ENCODE data around the gene RNASEH2B. TPM values are rescaled to one million over a fixed set of nuclear protein-coding genes. Genes with fewer than 3 reads are reported as not detected.

The RNASEH2B gene
- total and polyA plus RNA-seq, 2 of the 8 experiments (the other 6 are each of a cell fraction or from before 2014, with no cell fraction given) = 19.3 to 43.9 TPM

- H3K9me3 ChIP-seq (ENCODE audit: insufficient read depth in 2 of 2, low read depth in 1 of 2, low read length in 1 of 2) = no peaks in the 10 kb centered on the region
- H2BK5ac ChIP-seq (ENCODE audit: low read depth, low read length) = no peak overlapping the region
- H2BK120ac ChIP-seq (replicated peaks; ENCODE audit: low read depth, low read length) = no peak overlapping the region
- WGBS, 2 experiments (ENCODE audit: extremely low coverage in 1 of 2, insufficient coverage in 1 of 2, insufficient read length in 1 of 2, insufficient replicate concordance in 2 of 2, low coverage in 1 of 2, low lambda C conversion rate in 2 of 2, missing lambda C conversion rate in 1 of 2) = 88 to 100% methylated on average over 1 of the region's 1 CpG
- TF ChIP-seq BRCA1 (IDR thresholded peaks at IDR 0.05; ENCODE audit: low read depth, low read length) (no peak), EZH2 (IDR thresholded peaks at IDR 0.05; ENCODE audit: low read depth, low read length, severe bottlenecking) (no peak), EP300 (IDR thresholded peaks at IDR 0.05; ENCODE audit: borderline replicate concordance in 1 of 2, low read depth in 2 of 2, low read length in 2 of 2) (no peak), HDAC2 (IDR thresholded peaks at IDR 0.05; ENCODE audit: borderline replicate concordance in 1 of 2, low read depth in 2 of 2, low read length in 2 of 2) (no peak), CEBPB (IDR thresholded peaks at IDR 0.05; ENCODE audit: low read depth, low read length) (no peak), GTF2F1 (IDR thresholded peaks at IDR 0.05; ENCODE audit: borderline replicate concordance, low read depth, low read length) (no peak), POLR2A (IDR thresholded peaks at IDR 0.05; ENCODE audit: control extremely low read depth in 1 of 2, low read depth in 2 of 2, low read length in 2 of 2) (no peak), JUN (IDR thresholded peaks at IDR 0.05; ENCODE audit: low read depth, low read length) (no peak), RBBP5 (IDR thresholded peaks at IDR 0.05; ENCODE audit: borderline replicate concordance, low read depth, low read length) (no peak), CREB1 (IDR thresholded peaks at IDR 0.05) (no peak), SP4 (IDR thresholded peaks at IDR 0.05; ENCODE audit: low read length) (no peak), SIX5 (IDR thresholded peaks at IDR 0.05; ENCODE audit: low read depth, low read length) (no peak), SIN3A (conservative IDR thresholded peaks at IDR 0.05 in 1 of 2, IDR thresholded peaks at IDR 0.05 in 1 of 2; ENCODE audit: low read depth in 1 of 2, low read length in 2 of 2) (no peak)
- TF ChIP-seq, protein P1, sequence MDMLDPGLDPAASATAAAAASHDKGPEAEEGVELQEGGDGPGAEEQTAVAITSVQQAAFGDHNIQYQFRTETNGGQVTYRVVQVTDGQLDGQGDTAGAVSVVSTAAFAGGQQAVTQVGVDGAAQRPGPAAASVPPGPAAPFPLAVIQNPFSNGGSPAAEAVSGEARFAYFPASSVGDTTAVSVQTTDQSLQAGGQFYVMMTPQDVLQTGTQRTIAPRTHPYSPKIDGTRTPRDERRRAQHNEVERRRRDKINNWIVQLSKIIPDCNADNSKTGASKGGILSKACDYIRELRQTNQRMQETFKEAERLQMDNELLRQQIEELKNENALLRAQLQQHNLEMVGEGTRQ (IDR thresholded peaks at IDR 0.05; ENCODE audit: low read length) = no peak
- no peaks in the 10 kb centered on the region for H3K4me1 ChIP-seq (replicated peaks in 1 of 4; ENCODE audit: control insufficient read depth in 3 of 4, insufficient read depth in 4 of 4, low read length in 3 of 4)
- H3K23me2 ChIP-seq (ENCODE audit: low read depth, low read length) = no peaks in the 10 kb centered on the region; the same call in 1 of the 2 replicates
- H3K4me3 ChIP-seq (ENCODE audit: extremely low read depth in 1 of 4, insufficient read depth in 2 of 4, low read depth in 3 of 4, low read length in 4 of 4) = no peak overlapping the region
- no peaks in the 10 kb centered on the region for H3K79me1 ChIP-seq (ENCODE audit: low read depth, low read length)
- peaks cover 0 to 4% (median 0%) of the 10 kb centered on the region in 4 experiments; a peak in 3 of 8 replicates for H3K36me3 ChIP-seq (ENCODE audit: control insufficient read depth in 2 of 4, insufficient read depth in 4 of 4, low read length in 3 of 4)
- FAIRE-seq (no peak), DNase-seq (ENCODE audit: low read depth in 1 of 2, low spot score in 2 of 2) (no peak)
- no peak overlapping the region for H3K4me2 ChIP-seq (ENCODE audit: insufficient read depth in 1 of 2, low read depth in 2 of 2, low read length in 2 of 2)
- no peak overlapping the region for H4K5ac ChIP-seq (ENCODE audit: insufficient read length, low read depth, low read length)
- CTCF ChIA-PET (ENCODE audit: partially characterized antibody) = no interaction called here
- H4K8ac ChIP-seq (ENCODE audit: extremely low read depth, insufficient read depth, low read length) = no peak overlapping the region
- no peaks in the 10 kb centered on the region for H3K27me3 ChIP-seq (replicated peaks in 1 of 4; ENCODE audit: control insufficient read depth in 3 of 4, extremely low read depth in 1 of 4, insufficient read depth in 3 of 4, low read length in 3 of 4)
- H2BK20ac ChIP-seq (ENCODE audit: low read length) = no peak overlapping the region
- H4K91ac ChIP-seq (replicated peaks; ENCODE audit: insufficient read length, low read length) = no peak overlapping the region
- no peak overlapping the region for H2AFZ ChIP-seq (ENCODE audit: low read length)
- no peak overlapping the region for H2BK12ac ChIP-seq (ENCODE audit: low read depth, low read length)
- H3K18ac ChIP-seq (ENCODE audit: extremely low read depth, low read length) = no peak overlapping the region
- POLR2A ChIA-PET (ENCODE audit: partially characterized antibody) = no interaction called here
- peaks cover 0 to 2% of the 10 kb centered on the region in 2 experiments for H4K20me1 ChIP-seq (replicated peaks in 1 of 2; ENCODE audit: control insufficient read depth in 1 of 2, insufficient read depth in 2 of 2, low read length in 2 of 2)
- no peak overlapping the region for H3K27ac ChIP-seq (ENCODE audit: low read depth, low read length)
- H3K9ac ChIP-seq (replicated peaks in 1 of 4; ENCODE audit: extremely low read depth in 1 of 4, low read depth in 3 of 4, low read length in 3 of 4) = no peak overlapping the region
- H2AK5ac ChIP-seq (ENCODE audit: low read depth, low read length) = no peak overlapping the region
- H3K79me2 ChIP-seq (ENCODE audit: control insufficient read depth in 1 of 2, insufficient read depth in 2 of 2, low read length in 2 of 2) = no peaks in the 10 kb centered on the region
- no peak overlapping the region for H2BK15ac ChIP-seq (ENCODE audit: low read length)
- H3K23ac ChIP-seq (ENCODE audit: insufficient read length) = no peak overlapping the region
- H3K14ac ChIP-seq (ENCODE audit: insufficient read length) = no peak overlapping the region
- no peak overlapping the region for H3K4ac ChIP-seq (replicated peaks; ENCODE audit: insufficient read length, low read depth, low read length)
- H3K56ac ChIP-seq (replicated peaks; ENCODE audit: insufficient read length, low read depth, low read length) = no peak overlapping the region
Measured at GRCh38 chr13:50948601-50949000, 39.0 kb downstream of the RNASEH2B start.

Measured in H1 (cell line).